Muscle of leg (tissue), 11 donors: ENCODE data around the gene ARL16. TPM values are rescaled to one million over a fixed set of nuclear protein-coding genes. Genes with fewer than 3 reads are reported as not detected.

Source experiments
- DNase-seq: peaks from one replicate; pipeline ENCODE4 v3.0.0; 2013
- H3K27ac ChIP-seq: one replicate; pipeline ENCODE4 v1.5.1; 2013; ENCODE audit warnings: mild to moderate bottlenecking, low read length, control low read depth
- H3K27me3 ChIP-seq: one replicate; pipeline ENCODE4 v1.6.1; 2013; ENCODE audit warnings: low read length; ENCODE audit not compliant: control insufficient read depth, insufficient read depth
- H3K36me3 ChIP-seq: one replicate; pipeline ENCODE4 v1.6.1; 2013; ENCODE audit warnings: low read length; ENCODE audit not compliant: control insufficient read depth, insufficient read depth
- H3K4me1 ChIP-seq: one replicate; pipeline ENCODE4 v1.6.1; 2013; ENCODE audit warnings: low read length; ENCODE audit not compliant: control insufficient read depth, insufficient read depth
- H3K4me3 ChIP-seq: one replicate; pipeline ENCODE4 v1.5.1; 2013; ENCODE audit warnings: low read length, control low read depth
- H3K9me3 ChIP-seq: replicated peaks from 2 replicates; pipeline ENCODE4 v1.6.1; 2013; ENCODE audit warnings: low read depth, low read length; ENCODE audit not compliant: control insufficient read depth
- WGBS: methylation state at CpG from one replicate; pipeline ENCODE4 v1.1.5; 2013; ENCODE audit warnings: missing lambda C conversion rate; ENCODE audit not compliant: insufficient coverage; 5-methylcytosine and 5-hydroxymethylcytosine counted together
- polyA plus RNA-seq, 8 donors: library from polyadenylated mRNA; unstranded; fragments of 120-200 nt; gene quantifications; one replicate each; pipeline versions ENCODE4 v1.2.1 to v1.2.3, GENCODE V29; 2013; ENCODE audit warnings: inconsistent platforms in 1 of 8, low replicate concordance in 1 of 8; ENCODE audit not compliant: insufficient read length in 8 of 8, insufficient read depth in 1 of 8
- total RNA-seq: library from RNA; stranded (reverse); fragments of 120-200 nt; gene quantifications from one replicate; pipeline ENCODE4 v1.2.4, GENCODE V29; 2013

The ARL16 gene
- total and polyA plus RNA-seq, 9 donors = 25.1 to 36.8 (median 31.2) TPM

DNA sequence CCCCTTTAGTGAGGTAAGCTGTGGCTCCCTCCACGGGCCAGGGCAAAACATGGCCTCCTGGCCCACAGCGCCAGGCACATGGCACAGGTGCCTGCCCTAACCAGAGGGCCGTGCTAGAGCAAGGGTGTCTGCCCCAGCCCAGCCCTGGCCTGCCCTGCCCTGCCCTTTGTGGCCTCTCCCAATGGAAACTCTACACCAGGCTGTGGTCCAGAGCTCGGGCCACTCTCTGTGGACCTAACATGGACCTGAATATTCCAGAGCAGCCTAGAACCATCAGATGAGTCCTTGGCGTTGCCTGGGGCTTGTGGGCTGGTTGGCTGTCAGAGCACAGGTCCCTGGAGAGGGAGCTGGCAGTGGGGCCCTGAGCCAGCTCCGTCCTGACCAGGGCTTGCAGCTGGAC is 11.6 kb upstream of the ARL16 start:
- no peaks in the 10 kb centered on the region for H3K27me3 ChIP-seq
- WGBS = 73% methylated on average over 4 of the region's 6 CpGs
- DNase-seq = no peak
- no peak overlapping the region for H3K4me3 ChIP-seq
- H3K4me1 ChIP-seq = no peaks in the 10 kb centered on the region
- no peaks in the 10 kb centered on the region for H3K9me3 ChIP-seq
- H3K36me3 ChIP-seq = peaks cover 85% of the 10 kb centered on the region
- H3K27ac ChIP-seq = no peak overlapping the region

DNA sequence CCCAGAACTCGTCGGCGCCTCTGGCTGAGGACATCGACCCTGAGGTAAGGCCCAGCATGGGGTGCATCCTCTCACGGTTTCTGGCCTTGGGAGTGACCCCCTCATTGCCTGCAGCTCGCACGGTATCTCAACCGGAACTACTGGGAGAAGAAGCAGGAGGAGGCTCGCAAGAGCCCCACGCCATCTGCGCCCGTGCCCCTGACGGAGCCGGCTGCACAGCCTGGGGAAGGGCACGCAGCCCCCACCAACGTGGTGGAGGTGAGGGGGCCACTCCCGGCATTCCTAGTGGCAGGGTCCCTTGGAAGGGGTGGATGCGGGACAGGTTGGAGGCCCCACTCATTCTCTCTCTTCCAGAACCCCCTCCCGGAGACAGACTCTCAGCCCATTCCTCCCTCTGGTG is 11.2 kb upstream of the ARL16 start:
- H3K27ac ChIP-seq = no peak overlapping the region
- 91% methylated on average over 11 of the region's 19 CpGs for WGBS
- DNase-seq = no peak
- H3K4me3 ChIP-seq = no peak overlapping the region
- H3K9me3 ChIP-seq = no peaks in the 10 kb centered on the region
- peaks cover 89% of the 10 kb centered on the region for H3K36me3 ChIP-seq
- no peaks in the 10 kb centered on the region for H3K4me1 ChIP-seq
- H3K27me3 ChIP-seq = no peaks in the 10 kb centered on the region

DNA sequence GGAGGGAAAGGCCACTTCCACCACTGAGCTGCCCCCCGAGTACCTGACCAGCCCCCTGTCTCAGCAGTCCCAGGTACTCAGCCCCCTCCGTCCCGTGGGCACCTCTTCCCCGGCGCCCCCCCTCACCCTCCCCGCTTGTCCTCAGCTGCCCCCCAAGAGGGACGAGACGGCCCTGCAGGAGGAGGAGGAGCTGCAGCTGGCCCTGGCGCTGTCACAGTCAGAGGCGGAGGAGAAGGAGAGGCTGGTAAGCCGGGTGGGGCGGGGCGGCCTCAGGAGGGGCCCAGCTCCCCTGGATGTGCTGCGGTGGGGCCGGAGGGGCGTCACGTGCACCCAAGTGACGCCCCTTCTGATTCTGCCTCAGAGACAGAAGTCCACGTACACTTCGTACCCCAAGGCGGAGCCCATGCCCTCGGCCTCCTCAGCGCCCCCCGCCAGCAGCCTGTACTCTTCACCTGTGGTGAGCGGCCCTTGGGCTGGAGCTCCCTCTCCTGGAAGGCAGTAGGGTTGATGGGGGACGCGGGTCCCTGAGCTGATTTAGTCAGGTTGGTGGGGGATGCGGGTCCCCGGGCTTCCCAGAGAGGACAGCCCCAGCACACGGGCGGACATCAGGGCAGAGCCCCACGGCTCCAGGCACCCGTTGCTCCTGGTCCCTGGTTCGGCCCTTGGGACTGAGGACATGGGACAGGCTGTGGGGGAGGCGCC is 10.1 kb upstream of the ARL16 start:
- Histone ChIP-seq H3K36me3 (peaks cover 98% of the 10 kb centered on the region), H3K27me3 (no peaks in the 10 kb centered on the region), H3K9me3 (no peaks in the 10 kb centered on the region), H3K4me1 (no peaks in the 10 kb centered on the region), H3K27ac (no peak overlapping the region), H3K4me3 (no peak overlapping the region)
- no peak for DNase-seq
- WGBS = 91% methylated on average over 26 of the region's 35 CpGs

DNA sequence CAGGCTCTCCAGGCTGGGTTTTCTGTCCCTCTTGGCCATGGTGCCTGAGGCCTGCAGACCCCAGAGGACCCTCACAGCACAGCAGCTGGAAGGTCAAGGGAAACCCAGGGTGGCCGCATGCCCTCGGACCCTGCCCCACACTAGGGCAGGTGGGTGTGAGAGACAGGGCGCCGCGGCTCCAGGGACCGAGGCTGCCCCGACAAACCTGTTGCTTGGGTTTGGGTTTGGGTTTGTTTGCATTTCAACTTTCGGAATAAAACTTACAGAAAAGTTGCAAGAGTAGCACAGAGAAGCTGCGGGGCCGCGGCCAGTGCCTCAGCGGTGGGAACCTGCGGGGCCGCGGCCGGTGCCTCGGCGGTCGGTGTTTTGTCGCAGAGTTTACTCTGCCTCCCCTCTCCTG is 8.0 kb upstream of the ARL16 start:
- WGBS = 97% methylated on average over 14 of the region's 20 CpGs
- no peaks in the 10 kb centered on the region for H3K27me3 ChIP-seq
- no peak for DNase-seq
- H3K9me3 ChIP-seq = no peaks in the 10 kb centered on the region
- no peak overlapping the region for H3K4me3 ChIP-seq
- no peaks in the 10 kb centered on the region for H3K4me1 ChIP-seq
- peaks cover 98% of the 10 kb centered on the region for H3K36me3 ChIP-seq
- H3K27ac ChIP-seq = no peak overlapping the region

DNA sequence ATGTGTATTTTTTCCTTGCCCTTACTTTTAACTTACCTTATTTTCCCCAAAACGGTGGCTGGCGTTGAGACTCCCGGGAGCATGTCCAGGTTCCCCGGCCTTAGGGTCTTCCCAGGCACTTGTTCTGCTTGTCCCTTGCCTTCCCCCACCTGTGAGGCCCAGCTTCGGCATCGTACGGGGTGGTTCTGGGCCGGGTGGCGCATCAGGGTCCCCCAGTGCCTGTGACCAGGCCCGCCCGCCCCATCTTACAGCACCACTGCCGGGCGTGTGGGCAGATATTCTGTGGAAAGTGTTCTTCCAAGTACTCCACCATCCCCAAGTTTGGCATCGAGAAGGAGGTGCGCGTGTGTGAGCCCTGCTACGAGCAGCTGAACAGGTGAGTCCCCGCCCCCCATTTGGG is 7.6 kb upstream of the ARL16 start:
- no peaks in the 10 kb centered on the region for H3K27me3 ChIP-seq
- H3K9me3 ChIP-seq = no peaks in the 10 kb centered on the region
- no peak overlapping the region for H3K4me3 ChIP-seq
- H3K27ac ChIP-seq = no peak overlapping the region
- peaks cover 98% of the 10 kb centered on the region for H3K36me3 ChIP-seq
- DNase-seq = no peak
- H3K4me1 ChIP-seq = no peaks in the 10 kb centered on the region
- 92% methylated on average over 17 of the region's 18 CpGs for WGBS

DNA sequence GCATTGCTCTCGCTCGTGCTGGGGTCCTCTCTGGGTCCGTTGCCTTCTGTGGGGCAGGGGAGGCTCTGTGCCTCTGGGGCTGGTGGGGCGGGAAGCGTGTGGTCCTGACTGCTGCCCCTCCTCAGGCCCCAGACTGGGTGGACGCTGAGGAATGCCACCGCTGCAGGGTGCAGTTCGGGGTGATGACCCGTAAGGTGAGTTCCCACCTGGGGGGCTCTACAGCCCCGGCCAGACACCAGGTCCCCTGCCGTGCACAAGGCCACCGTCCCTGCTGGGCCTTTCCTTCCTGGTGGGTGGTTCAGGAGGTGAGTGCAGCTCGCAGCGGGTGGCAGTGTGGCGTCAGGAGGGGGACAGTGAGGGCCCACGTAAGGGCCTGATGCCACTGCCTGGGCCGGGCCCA is 7.0 kb upstream of the ARL16 start:
- H3K36me3 ChIP-seq = peaks cover 97% of the 10 kb centered on the region
- no peaks in the 10 kb centered on the region for H3K27me3 ChIP-seq
- 82% methylated on average over 17 of the region's 17 CpGs for WGBS
- no peak overlapping the region for H3K27ac ChIP-seq
- peaks cover under 1% of the 10 kb centered on the region for H3K4me1 ChIP-seq
- no peak for DNase-seq
- H3K4me3 ChIP-seq = no peak overlapping the region
- H3K9me3 ChIP-seq = no peaks in the 10 kb centered on the region

DNA sequence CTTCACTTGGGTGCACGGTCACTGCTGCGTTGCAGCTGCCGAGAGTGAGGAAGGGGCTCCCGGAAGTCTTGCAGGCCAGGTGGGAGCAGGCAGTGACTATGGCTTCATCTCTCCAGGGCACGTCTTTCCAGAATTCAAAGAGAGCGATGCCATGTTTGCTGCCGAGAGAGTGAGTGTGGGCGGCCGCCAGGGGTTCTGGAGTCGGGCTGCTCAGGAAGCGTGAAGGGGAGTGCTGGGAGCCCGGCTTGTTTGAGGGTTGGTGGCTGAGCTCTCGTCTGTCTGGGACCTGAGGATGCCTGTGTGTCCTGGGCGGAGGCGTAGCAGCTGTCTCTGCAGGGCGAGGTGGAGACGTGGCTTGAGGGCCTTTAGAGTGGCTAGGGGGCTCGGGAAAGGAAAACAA is 6.5 kb upstream of the ARL16 start:
- H3K36me3 ChIP-seq = peaks cover 97% of the 10 kb centered on the region
- no peaks in the 10 kb centered on the region for H3K9me3 ChIP-seq
- no peak for DNase-seq
- H3K4me1 ChIP-seq = peaks cover 6% of the 10 kb centered on the region
- no peaks in the 10 kb centered on the region for H3K27me3 ChIP-seq
- WGBS = 89% methylated on average over 16 of the region's 18 CpGs
- no peak overlapping the region for H3K27ac ChIP-seq
- no peak overlapping the region for H3K4me3 ChIP-seq

DNA sequence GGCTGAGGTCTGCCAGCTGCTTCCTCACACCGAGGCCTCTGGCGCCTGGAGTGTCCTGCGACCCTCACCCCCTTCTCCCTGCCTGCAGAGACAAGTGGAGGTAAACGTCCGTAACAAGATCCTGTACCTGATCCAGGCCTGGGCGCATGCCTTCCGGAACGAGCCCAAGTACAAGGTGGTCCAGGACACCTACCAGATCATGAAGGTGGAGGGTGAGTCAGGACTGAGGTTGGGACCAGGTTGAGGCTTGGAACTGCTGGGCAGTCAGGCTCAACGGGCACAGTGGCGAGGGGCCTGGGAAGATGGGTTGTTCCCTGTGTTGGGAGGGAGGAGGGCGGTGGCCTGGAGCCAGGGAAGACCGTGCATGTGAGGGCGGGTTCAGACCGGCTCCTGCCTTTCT is 5.0 kb upstream of the ARL16 start:
- Histone ChIP-seq H3K27ac (no peak overlapping the region), H3K9me3 (no peaks in the 10 kb centered on the region), H3K4me1 (peaks cover 14% of the 10 kb centered on the region), H3K36me3 (peaks cover 82% of the 10 kb centered on the region), H3K4me3 (no peak overlapping the region), H3K27me3 (no peaks in the 10 kb centered on the region)
- 85% methylated on average over 14 of the region's 14 CpGs for WGBS
- DNase-seq = no peak

DNA sequence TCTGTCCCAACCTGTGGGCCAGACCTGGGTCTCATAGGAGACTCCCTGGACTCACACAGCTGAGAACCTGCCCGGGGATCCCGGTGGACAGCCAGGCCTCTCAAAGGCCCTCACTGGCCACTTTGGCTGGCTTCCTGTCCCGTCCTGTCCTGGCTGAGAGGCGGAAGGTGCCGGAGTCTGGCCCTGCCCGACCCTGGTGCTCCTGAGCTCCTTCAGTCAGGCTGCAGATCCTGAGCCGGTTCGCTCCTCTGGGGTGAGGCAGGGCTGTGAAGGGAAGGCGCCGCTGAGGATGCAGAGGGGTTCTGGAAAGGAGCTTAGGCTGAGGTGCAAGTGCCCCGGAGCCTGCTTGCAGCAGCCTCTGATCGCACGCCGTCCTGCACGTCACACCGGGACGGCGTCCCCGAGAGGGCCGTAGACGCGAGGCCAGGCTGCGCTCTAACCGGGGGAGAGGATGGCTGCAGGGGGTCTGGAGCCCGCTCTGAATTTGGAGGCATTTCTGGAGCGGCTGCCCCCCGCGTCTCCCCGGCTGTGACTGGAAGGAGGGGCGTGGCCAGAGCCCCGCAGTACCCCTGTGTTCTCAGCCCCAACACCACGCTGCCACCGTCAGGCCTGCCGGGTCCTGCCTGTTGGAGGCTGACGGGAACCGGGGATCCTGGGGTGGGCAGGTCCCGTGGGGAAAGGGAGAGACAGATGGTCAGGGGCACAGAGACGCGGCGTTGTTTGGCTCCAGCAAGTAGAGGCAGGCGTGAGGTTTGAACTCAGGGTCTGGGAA is 4.4 kb upstream of the ARL16 start:
- no peak overlapping the region for H3K27ac ChIP-seq
- no peak overlapping the region for H3K4me3 ChIP-seq
- no peaks in the 10 kb centered on the region for H3K27me3 ChIP-seq
- H3K4me1 ChIP-seq = peaks cover 14% of the 10 kb centered on the region
- peaks cover 76% of the 10 kb centered on the region for H3K36me3 ChIP-seq
- DNase-seq = no peak
- no peaks in the 10 kb centered on the region for H3K9me3 ChIP-seq
- WGBS = 90% methylated on average over 40 of the region's 41 CpGs

DNA sequence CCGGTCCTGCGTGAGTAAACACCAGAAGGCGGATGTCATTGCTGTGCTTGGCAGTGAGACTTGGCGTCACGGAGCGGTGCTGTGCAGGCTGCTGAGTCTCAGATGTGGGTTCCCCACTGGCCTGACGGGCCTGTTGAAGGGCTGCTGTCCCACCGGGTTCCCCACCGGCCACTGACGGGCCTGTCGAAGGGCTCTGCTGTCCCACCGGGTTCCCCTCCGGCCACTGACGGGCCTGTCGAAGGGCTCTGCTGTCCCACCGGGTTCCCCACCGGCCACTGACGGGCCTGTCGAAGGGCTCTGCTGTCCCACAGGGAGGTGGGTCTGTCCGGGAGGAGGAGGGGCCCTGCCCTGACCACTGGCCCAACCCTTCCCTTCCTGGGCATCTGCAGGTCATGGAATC is 3.0 kb upstream of the ARL16 start:
- Histone ChIP-seq H3K27me3 (no peaks in the 10 kb centered on the region), H3K27ac (no peak overlapping the region), H3K9me3 (no peaks in the 10 kb centered on the region), H3K36me3 (peaks cover 63% of the 10 kb centered on the region), H3K4me3 (no peak overlapping the region), H3K4me1 (peaks cover 26% of the 10 kb centered on the region)
- 92% methylated on average over 20 of the region's 20 CpGs for WGBS
- no peak for DNase-seq
